Astrocyte (in vitro differentiated cells and primary cell): Measurements from ENCODE around the gene ADAMTS17.

Experiments
- EZH2 ChIP-seq: IDR thresholded peaks from 2 replicates; pipeline ENCODE4 v1.6.1; 2012; ENCODE audit warnings: mild to moderate bottlenecking, low read length, inconsistent platforms; ENCODE audit not compliant: insufficient read depth
- TF ChIP-seq, protein P1 (sequence below): IDR thresholded peaks from 2 replicates; pipeline ENCODE4 v1.5.1; 2011; ENCODE audit warnings: low read depth, mild to moderate bottlenecking, inconsistent platforms, low read length, moderate library complexity; ENCODE audit not compliant: insufficient read depth

DNA sequence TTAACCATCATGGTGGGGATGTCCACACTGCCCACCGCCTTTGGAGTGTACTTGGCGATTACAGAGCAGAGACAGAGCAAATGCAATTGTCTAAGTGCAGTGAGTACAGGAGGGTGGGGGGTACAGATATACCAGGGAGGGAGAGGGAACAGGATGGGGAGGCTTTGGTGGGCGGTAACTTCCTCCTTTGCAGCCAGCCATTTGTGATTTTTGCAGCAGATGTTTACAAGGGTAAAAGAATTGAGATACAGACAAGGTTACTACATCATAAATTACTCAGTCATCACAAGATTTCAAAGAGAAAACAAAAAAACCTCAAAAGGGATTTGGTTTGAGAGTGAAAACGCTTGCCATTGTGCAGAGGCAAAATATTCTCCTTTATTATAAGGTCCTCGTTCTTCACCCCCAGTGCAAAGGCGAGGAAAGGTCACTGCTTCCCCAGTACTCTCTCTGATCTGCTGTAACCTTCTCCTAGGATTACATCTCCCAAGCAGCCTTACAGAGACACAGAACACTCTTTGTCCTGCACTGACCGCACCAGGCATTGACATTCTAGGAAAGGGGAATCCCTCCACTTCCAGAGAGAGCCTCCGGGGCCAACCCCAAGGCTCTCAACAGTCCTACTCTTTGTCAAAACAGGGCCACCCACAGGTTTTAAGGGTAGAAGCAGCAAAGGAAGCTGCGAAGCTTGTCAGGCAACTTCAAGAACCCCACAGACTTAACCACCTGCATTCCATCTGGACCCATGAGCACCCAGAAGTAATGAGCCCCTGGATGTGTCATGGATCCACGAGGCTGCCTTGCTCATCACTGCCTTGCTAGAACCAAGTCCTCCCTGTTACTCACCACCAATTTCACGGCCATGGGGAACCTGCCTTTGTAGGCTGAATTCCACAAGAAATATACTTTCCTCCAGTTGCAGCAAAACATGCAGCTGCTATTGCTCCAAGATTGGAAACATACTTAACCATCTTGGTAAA is 117.3 kb downstream of the ADAMTS17 start:
- TF ChIP-seq, protein P1, sequence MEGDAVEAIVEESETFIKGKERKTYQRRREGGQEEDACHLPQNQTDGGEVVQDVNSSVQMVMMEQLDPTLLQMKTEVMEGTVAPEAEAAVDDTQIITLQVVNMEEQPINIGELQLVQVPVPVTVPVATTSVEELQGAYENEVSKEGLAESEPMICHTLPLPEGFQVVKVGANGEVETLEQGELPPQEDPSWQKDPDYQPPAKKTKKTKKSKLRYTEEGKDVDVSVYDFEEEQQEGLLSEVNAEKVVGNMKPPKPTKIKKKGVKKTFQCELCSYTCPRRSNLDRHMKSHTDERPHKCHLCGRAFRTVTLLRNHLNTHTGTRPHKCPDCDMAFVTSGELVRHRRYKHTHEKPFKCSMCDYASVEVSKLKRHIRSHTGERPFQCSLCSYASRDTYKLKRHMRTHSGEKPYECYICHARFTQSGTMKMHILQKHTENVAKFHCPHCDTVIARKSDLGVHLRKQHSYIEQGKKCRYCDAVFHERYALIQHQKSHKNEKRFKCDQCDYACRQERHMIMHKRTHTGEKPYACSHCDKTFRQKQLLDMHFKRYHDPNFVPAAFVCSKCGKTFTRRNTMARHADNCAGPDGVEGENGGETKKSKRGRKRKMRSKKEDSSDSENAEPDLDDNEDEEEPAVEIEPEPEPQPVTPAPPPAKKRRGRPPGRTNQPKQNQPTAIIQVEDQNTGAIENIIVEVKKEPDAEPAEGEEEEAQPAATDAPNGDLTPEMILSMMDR: no peak
- no peak for TF ChIP-seq EZH2
